GM21529 (cell line): ENCODE measurements around the gene PFDN4.

Experiments
- ATAC-seq: cut with Tn5 transposase; IDR thresholded peaks from one replicate; pipeline ENCODE4 v1.9.1; 2021; ENCODE audit not compliant: unreplicated experiment

The PFDN4 gene

DNA sequence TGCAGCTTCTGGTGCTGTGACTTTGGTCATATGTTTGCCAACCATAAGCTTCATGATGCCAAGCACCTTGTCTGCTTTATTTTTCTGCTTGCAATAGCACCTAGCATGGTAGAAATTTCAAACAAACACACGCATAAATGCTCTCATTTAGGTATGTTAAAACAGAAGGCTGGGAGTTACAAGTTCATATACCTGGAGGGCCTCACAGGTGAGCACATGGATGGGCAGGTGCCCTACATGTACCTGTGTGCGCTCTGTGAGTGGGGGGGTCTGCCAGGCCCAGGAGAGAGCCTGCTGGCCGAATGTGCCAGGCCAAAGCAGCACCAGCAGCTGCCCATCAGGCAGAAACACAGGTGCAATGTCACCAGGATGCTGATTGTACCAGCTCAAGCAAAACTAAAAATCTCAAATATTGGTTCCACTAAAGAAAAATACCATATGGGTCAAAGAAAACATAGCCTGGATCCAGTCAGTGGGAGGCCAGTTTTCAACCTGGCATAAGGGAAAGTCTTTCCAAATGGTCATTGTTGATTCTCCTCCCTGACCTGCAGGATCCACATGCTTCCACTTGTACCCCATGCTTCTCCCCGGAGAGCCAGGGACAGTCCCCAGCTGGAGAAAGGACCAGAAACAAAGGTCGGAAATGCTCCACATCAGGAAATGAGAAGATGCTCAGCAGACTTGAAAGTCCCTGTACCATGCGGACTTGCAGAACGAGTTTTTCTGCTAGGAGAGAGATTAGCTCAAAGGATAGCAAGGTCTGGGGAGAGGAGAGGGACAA is 7.2 kb upstream of the PFDN4 start:
- no peak for ATAC-seq

DNA sequence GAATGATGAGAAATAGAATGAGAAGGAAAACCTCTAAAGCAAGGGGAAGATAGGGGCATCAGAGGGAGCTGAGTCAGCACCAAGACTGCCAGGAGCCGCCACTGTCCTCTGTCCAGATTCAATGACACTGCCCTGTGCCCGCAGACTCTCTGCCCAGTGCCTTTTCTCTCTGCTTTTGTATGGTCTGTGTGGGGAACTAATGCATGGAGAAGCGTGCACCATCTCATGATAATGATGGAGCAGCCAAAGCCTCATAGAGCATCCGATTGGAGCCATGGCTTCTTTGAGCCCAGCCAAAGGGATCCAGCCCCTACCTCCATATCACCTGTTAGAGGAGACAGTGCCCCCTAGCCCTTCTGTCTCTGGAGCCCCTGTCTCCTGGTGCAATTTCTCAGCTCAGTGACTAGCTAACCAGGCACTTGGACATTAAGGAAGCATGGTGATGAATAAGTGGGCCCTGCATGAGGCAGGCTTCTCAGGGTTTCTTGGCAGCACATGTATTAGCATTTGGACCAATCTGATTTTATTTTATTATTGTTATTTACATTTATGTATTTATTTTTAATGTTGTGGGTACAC is 6.5 kb upstream of the PFDN4 start:
- ATAC-seq: no peak

DNA sequence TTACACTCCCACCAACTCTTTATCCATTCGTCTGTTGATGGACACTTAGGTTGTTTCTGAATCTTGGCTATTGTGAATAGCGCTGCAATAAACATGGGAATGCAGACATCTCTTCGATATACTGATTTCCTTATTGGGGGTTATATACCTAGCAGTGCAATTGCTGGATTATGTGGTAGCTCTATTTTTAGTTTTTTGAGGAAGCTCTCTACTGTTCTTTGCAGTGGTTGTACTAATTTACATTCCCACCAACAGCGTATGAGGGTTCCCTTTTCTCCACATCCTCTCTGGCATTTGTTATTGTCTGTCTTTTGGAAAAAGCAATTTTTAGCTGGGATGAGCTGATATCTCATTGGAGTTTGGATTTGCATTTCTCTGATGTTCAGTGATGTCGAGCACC is 4.6 kb upstream of the PFDN4 start:
- ATAC-seq: no peak

DNA sequence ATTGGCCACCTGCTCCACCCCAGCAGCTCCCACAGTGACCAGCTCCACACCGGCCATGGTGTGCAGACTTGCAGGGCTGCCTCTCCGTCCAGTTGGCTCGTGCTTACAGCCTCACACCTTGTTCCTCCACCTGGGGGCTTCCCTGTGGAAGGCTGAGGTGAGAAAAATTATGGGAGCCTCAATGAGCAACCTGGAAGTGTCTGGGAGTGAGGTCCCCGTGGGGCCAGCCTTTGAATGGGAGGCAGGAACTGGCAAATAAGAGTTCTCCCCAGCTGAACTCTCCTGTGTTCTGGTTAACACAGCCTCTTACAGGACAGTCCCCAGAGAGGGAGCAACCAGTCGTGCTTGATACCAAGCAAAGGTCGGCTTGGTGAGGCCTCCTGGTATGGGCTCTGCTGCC is 3.8 kb upstream of the PFDN4 start:
- no peak for ATAC-seq

DNA sequence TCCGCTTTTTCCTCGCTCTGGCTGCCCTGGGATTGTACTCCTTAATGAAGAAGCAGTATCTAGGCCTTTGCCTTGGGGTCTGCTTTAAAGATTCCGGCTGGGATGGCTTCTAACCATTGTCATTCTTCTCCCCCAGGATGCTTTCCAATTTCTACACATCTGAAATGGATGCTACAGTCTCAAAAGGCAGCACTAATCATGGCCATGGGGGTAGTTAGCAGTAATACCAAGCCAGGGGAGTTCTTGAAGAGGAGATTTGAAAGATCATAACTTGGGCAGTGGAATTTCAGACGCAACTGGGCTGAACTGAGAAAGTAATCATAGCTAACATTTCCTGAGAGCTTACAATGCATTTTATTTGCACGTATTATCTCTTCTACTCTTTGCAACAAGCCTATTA is 3.4 kb upstream of the PFDN4 start:
- no peak for ATAC-seq

DNA sequence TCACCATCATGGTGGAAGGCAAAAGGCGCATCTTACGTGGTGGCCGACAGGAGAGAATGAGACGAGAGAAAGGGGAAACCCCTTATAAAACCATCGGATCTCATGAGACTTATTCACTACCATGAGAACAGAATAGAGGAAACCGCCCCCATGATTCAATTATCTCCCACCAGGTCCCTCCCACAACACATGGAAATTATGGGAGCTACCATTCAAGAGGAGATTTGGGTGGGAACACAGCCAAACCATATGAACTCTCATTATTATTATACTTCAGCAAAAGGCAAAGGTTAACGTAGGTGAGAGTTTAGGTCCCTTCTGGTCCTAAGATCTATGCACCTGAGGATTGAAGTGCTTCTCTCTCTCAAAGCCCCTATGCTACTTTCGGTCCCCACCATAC is 2.4 kb upstream of the PFDN4 start:
- no peak for ATAC-seq

DNA sequence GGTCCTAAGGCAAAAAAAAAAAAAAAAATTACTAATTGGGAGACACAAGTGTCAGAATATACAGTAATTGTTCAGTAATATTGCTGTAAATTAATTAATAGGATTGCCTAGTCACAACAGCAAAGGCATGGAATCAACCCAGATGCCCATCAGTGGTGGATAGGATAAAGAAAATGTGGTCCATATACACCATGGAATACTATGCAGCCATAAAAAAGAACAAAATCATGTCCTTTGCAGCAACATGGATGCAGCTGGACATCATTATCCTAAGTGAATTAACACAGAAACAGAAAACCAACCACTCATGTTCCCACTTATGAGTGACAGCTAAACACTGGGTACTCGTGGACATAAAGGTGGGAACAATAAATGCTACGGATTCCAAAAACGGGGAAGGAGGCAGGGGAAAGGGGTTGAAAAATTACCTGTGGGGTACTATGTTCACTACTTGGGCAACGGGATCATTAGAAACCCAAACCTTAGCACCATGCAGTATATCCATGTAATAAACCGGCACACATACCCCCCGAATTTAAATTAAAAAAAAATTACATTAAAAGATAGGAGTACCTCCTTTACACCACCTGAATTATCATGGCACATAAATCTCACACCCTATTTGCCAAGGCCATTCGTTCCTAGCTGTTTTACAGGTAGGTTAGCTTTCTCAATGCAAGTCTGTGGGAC is 689 bp upstream of the PFDN4 start:
- ATAC-seq: no peak

DNA sequence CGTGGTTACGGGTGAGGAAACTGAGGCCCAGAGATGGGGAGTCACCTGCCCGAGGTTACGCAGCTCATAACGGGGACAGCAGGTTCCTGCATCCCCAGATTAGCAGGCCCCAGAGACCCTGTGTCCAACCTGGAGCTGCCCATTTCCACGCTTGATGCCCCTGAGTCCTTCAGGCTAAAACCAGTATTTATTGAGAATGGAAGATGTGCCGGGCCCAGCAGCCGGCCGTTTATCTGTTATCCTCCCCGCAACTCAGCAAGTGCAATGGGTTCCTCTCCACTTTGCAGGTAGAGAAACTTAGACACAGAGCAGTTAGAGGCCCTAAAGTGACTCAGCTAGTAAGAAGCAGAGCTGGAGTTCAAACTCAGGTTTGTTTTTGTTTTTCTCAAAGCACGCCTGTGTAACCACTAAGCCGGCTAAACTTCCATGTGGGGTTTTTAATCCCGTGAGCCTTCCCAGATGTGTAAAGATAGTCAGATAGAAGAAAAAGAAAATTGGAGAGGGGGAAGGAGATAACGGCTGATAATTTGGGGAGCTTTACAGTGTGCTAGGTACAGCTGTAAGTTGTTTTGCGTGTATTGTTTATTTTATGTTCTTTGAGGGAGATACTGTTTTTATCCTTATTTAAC is 775 bp downstream of the PFDN4 start:
- no peak for ATAC-seq

DNA sequence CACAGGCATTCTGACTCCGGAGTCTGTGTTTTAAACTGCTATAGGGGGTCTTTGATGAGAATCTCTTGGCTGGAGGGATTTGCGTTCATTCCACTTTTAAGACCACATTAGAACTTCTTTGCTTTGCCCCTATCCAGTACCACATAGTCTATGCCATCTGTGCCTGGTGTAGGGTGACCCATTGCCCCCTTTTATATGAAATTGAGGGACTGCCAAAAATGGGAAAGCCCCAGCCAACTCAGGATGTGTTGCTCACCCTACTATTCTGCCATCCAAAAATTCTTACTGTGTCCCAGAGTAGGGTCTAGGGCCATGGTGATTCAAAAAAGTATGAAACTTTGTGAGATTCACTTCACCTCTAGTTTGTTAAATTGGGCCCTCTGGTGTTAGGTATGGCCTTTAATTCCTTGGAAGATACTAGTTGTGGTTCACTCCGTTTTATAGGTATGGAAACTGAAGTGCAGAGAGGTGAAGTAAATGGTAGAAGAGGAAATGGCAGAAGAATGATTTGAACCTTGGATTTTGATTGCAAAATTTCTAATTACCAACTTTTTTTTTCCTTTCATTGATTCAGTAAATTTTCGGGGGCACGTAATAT is 1.4 kb downstream of the PFDN4 start:
- no peak for ATAC-seq

DNA sequence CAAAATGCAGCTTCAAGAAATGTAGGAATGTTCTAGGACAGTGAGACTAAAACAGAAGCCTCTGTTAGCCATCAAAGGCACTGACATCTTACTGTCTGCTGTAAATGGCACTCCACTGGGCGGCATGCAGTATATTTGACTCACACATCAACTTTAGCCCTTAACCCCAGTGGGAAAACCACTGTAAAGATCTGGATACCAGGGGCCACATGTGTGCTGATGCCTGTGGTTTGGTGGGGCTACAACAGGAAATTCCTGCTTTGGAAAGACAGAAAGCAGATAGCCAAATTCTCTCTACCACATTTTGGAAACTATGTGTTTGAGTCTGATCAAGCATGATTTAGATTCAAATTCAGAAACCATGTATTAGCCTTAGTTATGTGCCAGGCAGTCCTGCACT is 4.3 kb downstream of the PFDN4 start:
- ATAC-seq: no peak

DNA sequence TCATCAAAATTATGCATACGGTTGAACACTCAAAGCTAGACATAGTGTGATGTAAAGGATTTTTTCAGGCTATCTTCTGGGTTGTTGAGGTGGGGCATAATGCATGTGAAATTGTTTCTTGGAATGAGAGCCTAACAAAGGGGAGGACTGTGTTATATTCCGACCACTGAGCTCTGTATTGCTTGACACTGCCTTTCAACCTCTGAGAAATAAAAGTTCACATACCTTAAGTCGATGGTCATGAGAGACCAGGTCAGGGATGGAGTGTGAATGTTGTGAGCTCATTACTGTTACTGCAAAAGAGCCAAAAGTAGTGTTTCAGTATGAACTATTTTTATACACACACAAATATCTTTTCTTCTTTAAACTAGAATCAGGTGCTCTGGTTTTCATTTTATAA is 5.0 kb downstream of the PFDN4 start:
- ATAC-seq: no peak

DNA sequence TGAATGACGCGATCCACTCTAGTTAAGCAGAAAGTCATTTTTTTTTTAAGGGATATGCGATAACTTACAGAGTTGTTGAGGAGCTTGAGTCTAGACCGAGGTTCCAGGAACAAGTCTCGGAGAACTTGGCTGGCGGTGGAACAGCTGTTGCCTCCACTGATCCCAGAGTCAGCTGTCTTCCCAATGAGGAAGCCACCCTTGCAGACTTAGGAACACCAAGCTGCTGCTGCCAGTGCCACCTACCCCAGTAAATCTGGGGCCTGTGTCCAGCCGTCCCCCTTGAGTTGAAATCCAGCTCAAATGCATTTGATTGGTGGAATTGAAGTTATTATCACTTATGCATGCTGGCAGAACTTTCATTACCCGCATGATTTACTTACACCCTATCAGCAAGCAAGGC is 6.7 kb downstream of the PFDN4 start:
- ATAC-seq: no peak

DNA sequence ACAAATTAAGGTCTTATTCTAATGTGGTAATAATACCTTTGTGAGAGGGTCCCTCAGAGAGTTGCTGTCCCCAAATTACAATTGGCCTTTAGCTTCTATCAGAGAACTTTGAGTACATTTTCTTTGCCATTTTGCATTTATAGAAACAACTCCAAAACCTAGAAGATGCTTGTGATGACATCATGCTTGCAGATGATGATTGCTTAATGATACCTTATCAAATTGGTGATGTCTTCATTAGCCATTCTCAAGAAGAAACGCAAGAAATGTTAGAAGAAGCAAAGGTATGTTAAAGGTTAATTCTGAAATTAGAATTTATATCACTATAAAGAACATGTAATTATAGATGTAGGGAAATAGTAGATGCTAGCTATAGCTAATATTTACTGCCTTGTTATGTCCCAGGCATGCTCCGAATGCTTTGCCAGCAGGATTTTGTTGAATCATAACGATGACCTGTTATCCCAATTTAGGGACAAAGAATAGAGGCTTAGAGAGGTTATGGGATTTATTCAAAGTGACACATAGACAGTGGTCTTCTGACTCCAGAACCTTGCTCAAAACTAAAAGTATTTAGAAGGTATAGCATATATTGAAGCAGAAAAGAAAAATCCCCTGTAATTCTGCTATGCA is 7.4 kb downstream of the PFDN4 start:
- no peak for ATAC-seq

DNA sequence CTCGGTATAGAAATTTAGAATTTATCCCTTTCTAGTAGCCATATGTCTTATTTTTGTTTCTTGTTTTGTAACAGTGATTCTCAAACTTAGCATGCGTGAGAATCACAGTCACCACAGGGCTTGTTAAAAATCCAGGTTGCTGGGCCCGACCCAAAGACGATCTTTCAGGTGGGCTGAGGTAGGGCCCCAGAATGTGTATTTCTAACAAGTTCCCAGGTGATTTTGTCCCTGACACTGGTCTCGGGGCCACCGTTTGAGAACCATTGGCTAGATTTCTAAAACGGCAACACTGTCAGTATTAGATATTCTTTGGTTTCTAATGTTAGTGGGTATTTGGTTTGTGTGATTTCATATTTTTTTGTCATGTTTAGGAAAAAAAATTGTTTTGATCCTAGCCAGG is 9.9 kb downstream of the PFDN4 start:
- ATAC-seq: no peak

DNA sequence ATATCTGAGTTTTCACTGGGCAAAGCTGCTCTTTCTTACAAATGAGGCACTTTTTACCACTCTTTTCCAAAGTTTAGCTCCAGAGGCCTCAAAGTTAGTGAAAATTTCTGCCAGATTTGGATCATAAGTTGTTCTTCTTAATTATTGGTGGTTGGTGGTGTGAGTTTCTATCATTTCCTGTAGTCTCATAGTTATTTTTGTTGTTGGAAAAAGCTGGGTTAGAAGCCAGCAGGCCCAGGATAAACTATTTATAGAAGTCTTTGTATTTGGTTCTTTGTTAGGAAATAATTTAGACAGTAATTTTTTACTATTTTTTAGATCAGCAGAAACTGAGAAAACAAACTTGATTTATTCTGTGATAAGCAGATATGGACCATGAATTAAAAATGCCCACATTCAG is 10.6 kb downstream of the PFDN4 start:
- ATAC-seq: no peak

DNA sequence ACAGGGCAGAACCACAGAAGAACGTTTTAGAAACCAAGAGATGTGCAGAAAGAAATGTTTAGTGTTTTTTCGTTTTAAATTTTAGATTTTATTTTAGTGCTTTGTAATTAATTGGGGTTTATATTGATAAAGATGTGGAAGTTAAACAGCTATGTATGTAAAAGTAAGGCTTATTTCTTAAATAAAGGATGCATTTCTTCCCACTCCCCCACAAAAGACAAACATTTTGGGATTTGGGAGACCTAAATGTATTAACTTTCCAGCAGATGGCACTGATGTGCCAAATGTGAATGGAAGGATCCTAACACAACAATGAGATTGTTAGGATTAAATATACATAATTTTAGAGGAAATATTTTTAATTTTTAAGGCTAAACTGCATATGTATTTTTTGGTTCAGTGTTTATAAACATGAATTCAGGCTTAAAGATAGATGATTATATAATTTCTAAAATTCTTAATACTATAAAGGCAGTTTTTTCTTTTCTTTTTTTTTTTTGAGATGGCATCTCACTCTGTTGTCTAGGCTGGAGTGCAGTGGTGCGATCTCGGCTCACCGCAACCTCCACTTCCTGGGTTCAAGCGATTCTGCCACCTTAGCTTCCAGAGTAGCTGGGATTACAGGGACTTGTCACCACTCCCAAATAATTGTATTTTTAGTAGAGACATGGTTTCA is 12.0 kb downstream of the PFDN4 start:
- no peak for ATAC-seq

DNA sequence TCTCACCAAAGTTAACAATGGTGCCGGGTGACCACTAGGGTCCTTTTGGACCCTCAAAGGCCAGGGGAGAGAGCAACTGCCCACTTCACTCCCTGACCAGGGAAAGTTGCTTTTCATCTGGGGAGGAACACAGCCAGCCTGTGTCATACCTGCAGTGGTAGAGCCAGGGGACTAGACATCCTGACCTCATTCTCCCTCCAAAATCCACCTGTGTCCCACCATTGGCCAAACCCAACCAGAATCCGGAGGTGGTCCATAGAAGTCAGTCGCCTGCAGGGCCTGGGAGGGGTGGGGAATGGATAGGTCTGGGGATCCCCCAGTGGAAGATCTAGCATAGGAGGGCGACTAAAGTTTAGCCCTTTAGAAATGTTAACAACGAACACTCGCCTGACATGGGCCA is 12.8 kb downstream of the PFDN4 start:
- no peak for ATAC-seq

DNA sequence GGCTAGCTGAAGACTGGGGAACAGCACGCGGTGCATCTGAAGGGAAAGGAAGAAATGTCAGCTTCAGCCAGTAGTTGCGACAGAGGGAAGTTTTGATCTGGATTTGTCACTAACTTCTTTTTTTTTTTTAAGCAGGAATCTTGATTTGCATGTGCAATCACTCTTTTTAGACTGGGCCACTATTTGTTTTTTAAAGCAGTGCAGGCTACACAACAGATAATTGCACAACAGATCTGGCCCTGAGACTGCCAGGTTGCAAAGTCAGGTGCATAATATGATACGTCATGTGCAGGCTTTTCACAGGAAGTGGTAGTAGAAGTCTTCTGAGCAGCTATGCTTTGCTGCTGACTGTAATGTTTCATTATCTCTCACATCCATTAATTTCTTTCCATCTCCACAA is 13.5 kb downstream of the PFDN4 start:
- ATAC-seq: no peak

DNA sequence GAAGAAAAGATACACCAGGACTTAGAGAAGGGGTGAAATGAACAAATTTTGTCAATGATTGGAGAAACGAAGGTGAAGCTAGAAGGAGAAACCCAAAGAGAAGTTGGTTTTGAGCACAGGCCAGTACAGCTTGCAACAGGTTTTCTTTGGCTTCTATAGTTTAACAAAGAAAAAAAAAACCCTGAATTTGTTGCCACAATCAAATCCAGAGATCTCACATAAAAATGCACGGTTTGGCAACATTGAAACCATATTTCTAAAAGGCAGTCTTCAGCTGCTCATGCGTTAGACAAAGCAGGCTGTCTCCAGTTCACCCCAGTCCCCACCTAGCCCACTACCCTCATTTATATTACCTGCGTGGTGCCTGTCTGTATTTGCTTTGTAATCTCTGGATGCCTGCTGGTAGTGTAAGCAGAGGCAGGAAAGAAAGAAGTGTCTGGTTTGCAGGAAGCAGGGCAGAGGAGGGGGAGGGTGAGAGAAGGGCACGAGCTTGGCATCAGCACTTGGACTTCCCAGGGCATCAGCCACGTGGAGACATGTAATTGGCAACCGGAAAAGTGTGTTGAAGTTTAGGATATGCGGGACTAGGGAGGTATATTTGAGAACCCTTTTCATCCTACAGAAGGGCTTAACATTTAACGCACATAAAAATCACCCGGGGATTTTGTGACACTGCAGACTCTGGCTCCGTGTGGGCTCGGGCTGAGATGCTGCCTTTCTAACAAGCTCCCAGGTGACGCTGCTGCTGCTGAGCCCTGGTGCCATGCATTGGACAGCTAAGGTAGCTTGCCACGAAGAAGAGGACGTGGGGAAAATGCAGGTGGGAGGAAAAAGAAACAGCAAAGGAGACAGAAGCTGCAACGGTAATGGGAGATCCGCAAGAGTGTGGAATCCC is 14.4 kb downstream of the PFDN4 start:
- no peak for ATAC-seq

DNA sequence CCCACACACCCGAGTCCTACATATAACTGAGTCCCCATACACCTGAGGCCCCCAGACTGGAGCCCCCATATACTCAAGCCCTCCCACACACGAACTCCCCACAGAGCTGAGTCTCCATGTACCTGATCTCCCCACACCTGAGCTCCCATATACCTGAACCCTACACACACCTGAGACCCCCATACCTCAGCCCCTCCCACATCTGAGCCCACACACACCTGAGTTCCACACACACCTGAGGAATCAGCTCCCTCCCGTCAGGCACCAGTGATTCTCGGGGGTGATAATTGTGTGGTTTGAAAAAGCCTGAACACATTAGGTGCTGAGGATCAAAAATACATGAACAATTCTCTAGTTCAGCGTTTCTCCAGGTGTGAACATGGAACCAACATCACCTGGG is 15.4 kb downstream of the PFDN4 start:
- no peak for ATAC-seq
